G401.6 (cell line): ENCODE results near the gene CCDC187.

ENCODE experiments used
- FAIRE-seq: peaks from 2 replicates; lab custom pipeline; 2012; peaks lifted over from hg19 to GRCh38; lab: Jason Lieb, UNC

Gene CCDC187

GRCh38 chr9:136283291-136284235, 20.3 kb downstream of the CCDC187 start:
- FAIRE-seq: no peak

GRCh38 chr9:136282272-136282861, 21.5 kb downstream of the CCDC187 start:
- no peak for FAIRE-seq

- no peak for FAIRE-seq
Observed at GRCh38 chr9:136281421-136282271, 22.2 kb downstream of the CCDC187 start.

- FAIRE-seq: no peak
Observed at GRCh38 chr9:136280535-136281315, 23.2 kb downstream of the CCDC187 start.

GRCh38 chr9:136279471-136279870, 24.4 kb downstream of the CCDC187 start:
- no peak for FAIRE-seq

GRCh38 chr9:136278894-136279293, 25.0 kb downstream of the CCDC187 start:
- FAIRE-seq: no peak

- no peak for FAIRE-seq
Observed at GRCh38 chr9:136278221-136278620, 25.7 kb downstream of the CCDC187 start.

- no peak for FAIRE-seq
Observed at GRCh38 chr9:136277746-136278145, 26.1 kb downstream of the CCDC187 start.

- no peak for FAIRE-seq
Observed at GRCh38 chr9:136276716-136277115, 27.2 kb downstream of the CCDC187 start.

GRCh38 chr9:136275655-136276429, 28.1 kb downstream of the CCDC187 start:
- no peak for FAIRE-seq

- FAIRE-seq: no peak
Observed at GRCh38 chr9:136274786-136275654, 28.9 kb downstream of the CCDC187 start.

GRCh38 chr9:136273921-136274785, 29.7 kb downstream of the CCDC187 start:
- FAIRE-seq: no peak

- no peak for FAIRE-seq
Observed at GRCh38 chr9:136273244-136273865, 30.5 kb downstream of the CCDC187 start.

- FAIRE-seq: no peak
Observed at GRCh38 chr9:136270173-136270705, 33.7 kb downstream of the CCDC187 start.

- no peak for FAIRE-seq
Observed at GRCh38 chr9:136268735-136269134, 35.2 kb downstream of the CCDC187 start.

GRCh38 chr9:136268318-136268717, 35.6 kb downstream of the CCDC187 start:
- no peak for FAIRE-seq

- FAIRE-seq: no peak
Observed at GRCh38 chr9:136267261-136268111, 36.4 kb downstream of the CCDC187 start.
